Spleen (tissue), 11 donors: ENCODE results near the gene PAK1IP1. TPM values are rescaled to one million over a fixed set of nuclear protein-coding genes. Genes with fewer than 3 reads are reported as not detected.

Source experiments
- DNase-seq: peaks from one replicate; pipeline ENCODE4 v3.0.0-alpha.2; 2020
- H3K27ac ChIP-seq, 8 donors: fragments of 200-600 bp; sonication (generic) in 7 of 8; 1 replicate in 4 of 8; 2 replicates in 4 of 8; pipeline versions ENCODE4 v1.5.0 to v1.8.0; 2016 to 2021; ENCODE audit warnings: inconsistent platforms in 4 of 8, mild to moderate bottlenecking in 4 of 8, moderate library complexity in 1 of 8
- H3K27me3 ChIP-seq, 7 donors: fragments of 200-600 bp; sonication (generic) in 6 of 7; replicated peaks in 1 of 7; 1 replicate in 4 of 7; 2 replicates in 3 of 7; pipeline versions ENCODE4 v1.5.0 to v1.8.0; 2016 to 2021; ENCODE audit warnings: inconsistent platforms in 3 of 7, mild to moderate bottlenecking in 1 of 7
- H3K36me3 ChIP-seq, 6 donors: fragments of 200-600 bp; sonication (generic) in 5 of 6; 1 replicate in 4 of 6; 2 replicates in 2 of 6; pipeline versions ENCODE4 v1.5.0 to v1.8.0; 2016 to 2021; ENCODE audit warnings: inconsistent platforms in 2 of 6
- H3K4me1 ChIP-seq, 6 donors: fragments of 200-600 bp; sonication (generic) in 5 of 6; 1 replicate in 3 of 6; 2 replicates in 3 of 6; pipeline versions ENCODE4 v1.5.0 to v1.8.0; 2016 to 2021; ENCODE audit warnings: inconsistent platforms in 3 of 6
- H3K4me3 ChIP-seq, 8 donors: fragments of 200-600 bp; sonication (generic) in 7 of 8; 1 replicate in 4 of 8; 2 replicates in 4 of 8; pipeline versions ENCODE4 v1.5.0 to v1.8.0; 2016 to 2021; ENCODE audit warnings: inconsistent platforms in 4 of 8, mild to moderate bottlenecking in 4 of 8, moderate library complexity in 2 of 8
- H3K9me3 ChIP-seq, 8 donors: fragments of 200-600 bp; sonication (generic) in 7 of 8; 1 replicate in 4 of 8; 2 replicates in 4 of 8; pipeline versions ENCODE4 v1.5.0 to v1.8.0; 2016 to 2021; ENCODE audit warnings: inconsistent platforms in 4 of 8
- POLR2A ChIP-seq, 3 donors: fragments of 450-650 bp; IDR thresholded peaks; one replicate each; pipeline ENCODE4 v1.5.1; 2017; ENCODE audit warnings: antibody characterized with exemption in 3 of 3, mild to moderate bottlenecking in 1 of 3
- WGBS, 5 donors: extraction: QIAGEN DNeasy Blood & Tissue Kit in 3 of 5; methylation state at CpG; one replicate each; pipeline versions ENCODE4 v1.1.5 to v1.1.7; 2013 to 2018; 5-methylcytosine and 5-hydroxymethylcytosine counted together
- intact Hi-C: fragments of 100-400 bp; cut with DNase I; formaldehyde crosslinking; loops from one replicate; pipeline ENCODE4 v1.15.0; 2023; ENCODE audit warnings: low total_unique reads
- polyA plus RNA-seq, 3 donors: library from polyadenylated mRNA; stranded (reverse); fragments of 200-250 nt; gene quantifications; one replicate each; pipeline ENCODE4 v1.2.1, GENCODE V29; 2013
- small RNA-seq, 4 donors: library from RNA; depleted of rRNA; stranded (forward); fragments of <200 nt; gene quantifications; one replicate each; pipeline ENCODE3, GENCODE V24; 2016
- total RNA-seq, 7 donors: library from RNA; depleted of rRNA in 3 of 7; stranded (reverse); fragments of >200 nt in 3 of 7; fragmentation: NEBNext Ultra II Directional in 4 of 7; extraction: Animal tissue kit (Norgen Biotek cat#: 25700) in 4 of 7; gene quantifications; one replicate each; pipeline versions ENCODE4 v1.1.0 to v1.2.1, GENCODE V29; 2016 to 2021
- donor health status: healthy with polysubstance abuse.
- donor health status: DM: no; HTN: no; CAD: no; lungs with moderate emphysema.
- donor health status: DM: no; HTN: no; CAD: no.
- donor health status: Bipolar disorder and iron deficiency.
- donor health status: healthy.
- donor health status: DM: no; HTN: no; CAD: no.
- donor health status: DM: yes; HTN: yes; CAD: no.

The PAK1IP1 gene
- total and polyA plus RNA-seq, 10 donors: 7.3 to 14.7 (median 10.9) TPM

DNA sequence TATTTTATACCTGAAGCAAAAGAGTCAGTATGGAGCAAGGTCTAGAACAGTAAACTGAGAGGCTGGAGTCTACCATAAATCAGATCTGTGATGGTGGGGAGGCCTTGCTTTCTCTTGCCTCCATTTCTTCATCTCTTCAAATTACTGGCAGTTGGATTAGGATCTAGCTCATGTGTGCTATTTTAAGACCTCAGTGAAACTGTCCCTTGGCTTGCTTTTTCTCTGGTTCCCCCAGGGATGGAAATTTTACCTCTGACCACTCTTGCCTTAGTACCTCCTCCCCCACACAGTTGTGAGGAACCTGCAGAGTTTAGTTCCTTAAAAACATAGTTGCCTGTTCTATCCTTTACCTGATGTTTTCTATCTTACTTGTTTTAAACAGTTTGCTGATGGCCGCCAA, 61.3 kb downstream of the PAK1IP1 start:
- H3K27ac ChIP-seq: no peak overlapping the region
- DNase-seq: no peak
- H3K4me1 ChIP-seq: peaks cover 0 to 10% (median 2%) of the 10 kb centered on the region in 6 donors
- TF ChIP-seq POLR2A (IDR thresholded peaks at IDR 0.05): no peak
- no peaks in the 10 kb centered on the region for H3K27me3 ChIP-seq
- H3K36me3 ChIP-seq: peaks cover 0 to 99% (median 56%) of the 10 kb centered on the region in 6 donors
- 82 to 98% (median 89%) methylated on average over 1 of the region's 1 CpG for WGBS, 5 donors
- intact Hi-C loops: no loop called here
- no peak overlapping the region for H3K4me3 ChIP-seq
- H3K9me3 ChIP-seq: no peaks in the 10 kb centered on the region

Small RNAs within 50 kb of the gene (small RNA-seq; reads per million reads assigned to genes)
- gene RF00019 (0 reads per million in 4 donors), gene RNA5SP203 (0.07 to 1.1 (median 0.13) reads per million in 4 donors)

Other genes with a start within 250 kb of the PAK1IP1 start
- gene GCNT2, start 173.6 kb upstream of the PAK1IP1 start, total RNA-seq: 10 to 100 TPM in 6 of 7 donors, 1 to 10 TPM in 1; 9.8 to 27.2 (median 13.8) TPM
- 1 to 10 TPM; 1.8 to 3.0 (median 2.4) TPM for gene GCNT2, start 173.6 kb upstream of the PAK1IP1 start, polyA plus RNA-seq
- 1 to 10 TPM in 2 of 7 donors, under 1 TPM in 1, not detected in 4; 0.50 to 1.5 (median 1.1) TPM for gene C6orf52, start 356 bp upstream of the PAK1IP1 start, total RNA-seq
- under 1 TPM; 0.42 to 0.96 (median 0.64) TPM for gene C6orf52, start 356 bp upstream of the PAK1IP1 start, polyA plus RNA-seq
- gene TMEM14C, start 28.1 kb downstream of the PAK1IP1 start, total RNA-seq: 10 to 100 TPM; 40.7 to 92.6 (median 60.7) TPM
- 100 to 1,000 TPM in 1 of 3 donors, 10 to 100 TPM in 2; 69.5 to 115 (median 87.5) TPM for gene TMEM14C, start 28.1 kb downstream of the PAK1IP1 start, polyA plus RNA-seq
- gene TMEM14B, start 52.8 kb downstream of the PAK1IP1 start, total RNA-seq: 10 to 100 TPM; 49.7 to 63.0 (median 57.9) TPM
- 10 to 100 TPM; 67.4 to 83.5 (median 69.4) TPM for gene TMEM14B, start 52.8 kb downstream of the PAK1IP1 start, polyA plus RNA-seq
- 1 to 10 TPM in 4 of 7 donors, under 1 TPM in 3; 0.39 to 2.2 (median 1.1) TPM for gene MAK, start 143.6 kb downstream of the PAK1IP1 start, total RNA-seq
- under 1 TPM; 0.05 to 0.19 (median 0.11) TPM for gene MAK, start 143.6 kb downstream of the PAK1IP1 start, polyA plus RNA-seq
- gene GCM2, start 187.1 kb downstream of the PAK1IP1 start, total RNA-seq: not detected
- not detected for gene GCM2, start 187.1 kb downstream of the PAK1IP1 start, polyA plus RNA-seq
- under 1 TPM in 5 of 7 donors, not detected in 2; 0.20 to 0.83 (median 0.34) TPM for gene SYCP2L, start 192.1 kb downstream of the PAK1IP1 start, total RNA-seq
- gene SYCP2L, start 192.1 kb downstream of the PAK1IP1 start, polyA plus RNA-seq: under 1 TPM; 0.06 to 0.17 (median 0.12) TPM